GM10248 (cell line): ENCODE results near the gene ELMO2.

Experiments used
- CTCF ChIA-PET: fragments of 300-600 bp; sonication (Branson Sonifier 250); formaldehyde crosslinking; extraction: SDS; loops from one replicate; lab custom pipeline; 2021; ENCODE audit warnings: antibody characterized with exemption; lab: Yijun Ruan, JAX
- POLR2A ChIA-PET: fragments of 350-650 bp; sonication (Branson Sonifier 250); formaldehyde crosslinking; extraction: SDS; loops from one replicate; lab custom pipeline; 2020; ENCODE audit warnings: antibody characterized with exemption; lab: Yijun Ruan, JAX
- DNase-seq: peaks from one replicate; pipeline ENCODE4 v3.0.0; 2012; ENCODE audit errors: extremely low spot score
- CTCF ChIP-seq: IDR thresholded peaks from 2 replicates; pipeline ENCODE4 v1.5.1; 2012; ENCODE audit warnings: mild to moderate bottlenecking, low read depth; ENCODE audit errors: extremely low read depth, missing control alignments, control extremely low read depth

Gene ELMO2

GRCh38 chr20:46375771-46376170 lies 30.6 kb downstream of the ELMO2 start:
- POLR2A ChIA-PET: no interaction called here

GRCh38 chr20:46374383-46374782 lies 32.0 kb downstream of the ELMO2 start:
- POLR2A ChIA-PET: interaction anchor here (0.7 kb wide), 1 partner anchor 11 kb away, joined by 10 read pairs; no protein-coding TSS in a partner anchor

More at GRCh38 chr20:46375771-46376170, 30.6 kb downstream of the ELMO2 start:
- no peak for TF ChIP-seq CTCF
- CTCF ChIA-PET: interaction anchor here (0.8 to 1.7 kb wide), 4 partner anchors 12 to 37 kb away, joined by 3 to 5 read pairs (median 4); no protein-coding TSS in a partner anchor
- no peak for DNase-seq

GRCh38 chr20:46371656-46372055 lies 34.8 kb downstream of the ELMO2 start:
- TF ChIP-seq CTCF: no peak
- ChIA-PET CTCF (no interaction called here), POLR2A (no interaction called here)
- DNase-seq: no peak

More at GRCh38 chr20:46374383-46374782, 32.0 kb downstream of the ELMO2 start:
- TF ChIP-seq CTCF: no peak
- CTCF ChIA-PET: interaction anchor here (0.9 to 2.3 kb wide), 5 partner anchors 9 to 25 kb away, joined by 4 to 9 read pairs (median 5); no protein-coding TSS in a partner anchor
- no peak for DNase-seq

- no peak for TF ChIP-seq CTCF
- ChIA-PET POLR2A (no interaction called here), CTCF (interaction anchor here (1.0 to 2.5 kb wide), 6 partner anchors 9 to 38 kb away, joined by 3 to 13 read pairs (median 4); partner anchors contain the start of gene ELMO2)
- no peak for DNase-seq
Measured at GRCh38 chr20:46368902-46369268, 37.5 kb downstream of the ELMO2 start.

GRCh38 chr20:46367967-46368901 lies 38.2 kb downstream of the ELMO2 start:
- ChIA-PET POLR2A (no interaction called here), CTCF (interaction anchor here (1.2 to 2.5 kb wide), 5 partner anchors 8 to 38 kb away, joined by 3 to 13 read pairs (median 4); partner anchors contain the start of gene ELMO2)
- no peak for TF ChIP-seq CTCF
- no peak for DNase-seq

GRCh38 chr20:46367234-46367633 lies 39.2 kb downstream of the ELMO2 start:
- no peak for DNase-seq
- POLR2A ChIA-PET: no interaction called here
- TF ChIP-seq CTCF: no peak
- CTCF ChIA-PET: no interaction called here
